Measurements from ENCODE around the gene SYNC. TPM values are rescaled to one million over a fixed set of nuclear protein-coding genes. Genes with fewer than 3 reads are reported as not detected.
"Not testable (repeated sequence)": the region's sequence is repeated elsewhere in the genome, so short reads cannot be mapped to it uniquely, and the experiment has no call there.

SYNC gene
- total RNA-seq, 4 donors from 2014 or later: 10.2 to 31.2 (median 23.7) TPM

GRCh38 chr1:32632829-32633228 lies 69.7 kb downstream of the SYNC start:
- DNase-seq (ENCODE audit: low spot score in 2 of 2): no peak
- no peak for TF ChIP-seq POLR2A (IDR thresholded peaks at IDR 0.05)
- TF ChIP-seq CTCF (IDR thresholded peaks at IDR 0.05): no peak
- no peak for TF ChIP-seq EP300 (IDR thresholded peaks at IDR 0.05)
- 65 to 73% methylated on average over 2 of the region's 2 CpGs for WGBS, 2 donors
- no peak overlapping the region for H3K27ac ChIP-seq
- H3K27me3 ChIP-seq: no peaks in the 10 kb centered on the region
- no peaks in the 10 kb centered on the region for H3K9me3 ChIP-seq
- no peak overlapping the region for H3K4me3 ChIP-seq
- H3K4me1 ChIP-seq: peaks cover 0 to 10% (median 0%) of the 10 kb centered on the region in 4 donors
- peaks cover 0 to 42% (median 0%) of the 10 kb centered on the region in 3 donors for H3K36me3 ChIP-seq

GRCh38 chr1:32630173-32630572 lies 72.4 kb downstream of the SYNC start:
- not testable (repeated sequence) for H3K4me3 ChIP-seq; H3K27me3 ChIP-seq; H3K9me3 ChIP-seq; H3K4me1 ChIP-seq; H3K27ac ChIP-seq; DNase-seq (ENCODE audit: low spot score in 2 of 2)
- WGBS, 2 donors: 93 to 100% methylated on average over 4 of the region's 4 CpGs
- peaks cover 0 to 60% (median 0%) of the 10 kb centered on the region in 3 donors for H3K36me3 ChIP-seq

Small RNA genes lying within 50 kb of the gene (small RNA-seq; reads per million reads assigned to genes)
- gene RF00019: not detected

Other genes with a start within 250 kb of the SYNC start
- under 1 TPM in 1 of 4 donors, not detected in 3; 0.21 TPM for gene ZBTB8B, start 237.7 kb downstream of the SYNC start, total RNA-seq
- 10 to 100 TPM in 3 of 4 donors, 1 to 10 TPM in 1; 8.1 to 14.9 (median 12.1) TPM for gene ZBTB8A, start 163.3 kb downstream of the SYNC start, total RNA-seq
- 10 to 100 TPM; 12.2 to 38.1 (median 23.8) TPM for gene ZBTB8OS, start 52.2 kb downstream of the SYNC start, total RNA-seq
- 100 to 1,000 TPM in 3 of 4 donors, 10 to 100 TPM in 1; 79.7 to 135 (median 109) TPM for gene RBBP4, start 51.6 kb downstream of the SYNC start, total RNA-seq
- 10 to 100 TPM; 29.0 to 80.7 (median 50.2) TPM for gene YARS1, start 114.6 kb upstream of the SYNC start, total RNA-seq
- gene S100PBP, start 114.9 kb upstream of the SYNC start, total RNA-seq: 10 to 100 TPM; 24.0 to 55.5 (median 33.4) TPM
- under 1 TPM in 1 of 4 donors, not detected in 3; 0.21 TPM for gene FNDC5, start 168.1 kb upstream of the SYNC start, total RNA-seq
- gene HPCA, start 183.7 kb upstream of the SYNC start, total RNA-seq: not detected
- 10 to 100 TPM; 13.1 to 41.4 (median 26.3) TPM for gene TMEM54, start 198.6 kb upstream of the SYNC start, total RNA-seq

Measured in tibial nerve (tissue), 4 donors.